Middle frontal gyrus (tissue), 1 donor: ENCODE data around the gene ZNF140.

Experiments used
- DNase-seq: peaks from one replicate; pipeline ENCODE4 v3.0.0-alpha.2; 2015; ENCODE audit warnings: low spot score; ENCODE audit errors: extremely low spot score

ZNF140 gene

DNA sequence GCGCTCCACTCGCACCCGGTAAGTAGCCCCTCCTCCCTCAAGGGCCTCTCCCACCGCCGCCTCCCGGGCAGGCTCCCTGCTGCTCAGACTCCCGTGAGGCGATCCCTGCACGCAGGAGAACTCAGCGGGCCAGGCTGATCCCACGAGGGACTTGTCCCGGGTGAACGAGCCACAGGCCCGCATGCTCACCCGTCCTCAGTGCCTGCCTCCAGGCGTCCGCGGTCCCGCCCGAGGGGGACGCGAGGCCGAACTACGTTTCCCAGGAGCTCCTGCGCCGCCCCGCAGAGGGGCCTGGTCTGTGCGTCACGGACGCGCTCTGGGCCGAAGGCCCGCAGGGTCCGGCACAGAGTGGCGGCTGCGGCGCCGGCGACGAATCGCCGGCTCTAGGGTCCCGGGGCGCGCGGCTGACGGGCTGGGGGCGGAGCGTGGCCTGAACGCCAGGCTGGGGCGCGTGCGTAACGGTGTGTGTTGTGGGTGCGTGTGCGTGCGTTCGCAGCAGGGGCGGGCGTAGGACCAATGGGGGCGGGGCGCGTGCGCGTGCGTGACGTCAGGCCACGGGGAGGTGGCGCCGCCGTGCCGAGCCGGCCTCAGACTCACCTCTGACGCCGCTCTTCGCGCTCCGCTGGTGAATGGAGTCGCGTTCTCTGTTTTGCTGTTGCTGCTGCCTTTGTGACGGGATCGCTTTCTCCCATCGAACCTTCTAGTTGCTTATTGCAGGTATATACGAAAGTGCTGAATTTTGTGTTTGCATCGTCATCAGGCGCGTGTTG, 49.5 kb downstream of the ZNF140 start, which contains the start of the genes ZNF10 and ZNF891:
TSS of gene ZNF10 (plus strand) at position 590 of the 770 bp plus-strand sequence. CDS start 13,866 bp downstream, outside the sequence.
TSS of gene ZNF891 (minus strand) at position 237 of the 770 bp plus-strand sequence. CDS start 8,356 bp downstream, outside the sequence.
- peak; percentile 90 for DNase-seq

DNA sequence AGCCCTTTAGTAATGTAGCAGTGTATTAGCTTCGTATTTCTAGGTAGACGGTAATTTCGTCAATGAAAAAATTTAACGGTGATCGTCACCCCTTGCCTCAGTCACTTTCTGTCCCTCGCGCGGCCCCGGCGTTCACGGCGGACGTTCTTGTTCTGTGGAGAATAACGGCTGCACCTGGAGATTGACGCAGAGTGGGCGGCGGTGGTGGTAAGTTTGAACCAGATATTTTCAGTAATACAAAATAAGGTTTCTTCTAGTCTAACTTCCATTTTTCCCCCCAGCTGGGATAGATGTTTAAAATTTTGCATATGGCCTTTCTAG, 50.0 kb downstream of the ZNF140 start:
- DNase-seq: no peak

DNA sequence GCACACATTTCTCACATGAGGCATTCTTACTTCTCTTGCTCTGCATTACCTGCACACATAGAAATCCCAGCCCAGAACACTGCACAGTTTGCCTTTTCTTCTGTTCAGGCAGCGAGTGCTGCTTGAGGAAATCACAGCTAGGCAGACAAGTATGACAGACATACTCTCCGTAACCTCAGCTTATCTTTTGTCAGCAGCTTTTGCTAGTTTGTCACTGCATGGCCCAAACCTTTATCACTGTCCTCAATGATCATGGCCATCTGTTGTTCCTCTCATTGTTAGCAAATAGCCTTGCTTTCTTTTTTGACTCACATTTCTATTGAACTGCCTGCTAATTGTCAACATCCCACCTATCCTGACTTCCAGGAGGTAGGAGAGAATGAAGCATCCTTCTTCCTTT, 55.0 kb downstream of the ZNF140 start:
- no peak for DNase-seq

DNA sequence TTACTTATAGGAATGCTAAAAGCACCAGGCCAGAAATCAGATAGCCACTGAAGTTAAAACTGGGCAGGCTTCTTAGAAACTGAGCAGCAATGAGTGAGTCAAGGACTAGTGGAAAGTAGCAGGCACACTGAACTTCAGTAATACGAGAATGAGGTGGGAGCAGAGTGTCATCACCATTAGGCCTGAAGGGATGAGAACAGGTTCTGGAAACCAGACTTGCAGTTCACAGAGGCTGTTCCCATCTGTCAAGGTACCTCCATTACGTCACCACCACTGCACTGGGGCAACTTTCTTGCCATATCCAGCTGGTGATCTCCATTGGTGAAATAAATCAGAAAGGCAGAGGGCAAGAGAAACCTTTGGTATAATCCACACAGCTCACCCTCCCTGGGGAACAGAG, 65.3 kb downstream of the ZNF140 start:
- no peak for DNase-seq

DNA sequence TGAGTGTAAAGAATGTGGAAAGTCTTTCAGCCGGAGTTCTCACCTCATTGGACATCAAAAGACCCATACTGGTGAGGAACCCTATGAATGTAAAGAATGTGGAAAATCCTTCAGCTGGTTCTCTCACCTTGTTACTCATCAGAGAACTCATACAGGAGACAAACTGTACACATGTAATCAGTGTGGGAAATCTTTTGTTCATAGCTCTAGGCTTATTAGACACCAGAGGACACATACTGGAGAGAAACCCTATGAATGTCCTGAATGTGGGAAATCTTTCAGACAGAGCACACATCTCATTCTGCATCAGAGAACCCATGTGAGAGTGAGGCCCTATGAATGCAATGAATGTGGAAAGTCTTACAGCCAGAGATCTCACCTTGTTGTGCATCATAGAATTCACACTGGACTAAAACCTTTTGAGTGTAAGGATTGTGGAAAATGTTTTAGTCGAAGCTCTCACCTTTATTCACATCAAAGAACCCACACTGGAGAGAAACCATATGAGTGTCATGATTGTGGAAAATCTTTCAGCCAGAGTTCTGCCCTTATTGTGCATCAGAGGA, 75.5 kb downstream of the ZNF140 start:
- DNase-seq: no peak
